ES-I3 (cell line): ENCODE data around the gene USP44.
A peak's percentile ranks its signal among the peaks of the same experiment; 100 is the strongest.
"Not testable (repeated sequence)": the region's sequence is repeated elsewhere in the genome, so short reads cannot be mapped to it uniquely, and the experiment has no call there.

Source experiments
- H3K36me3 ChIP-seq: 2 replicates; pipeline ENCODE4 v1.6.1; 2013; ENCODE audit warnings: mild to moderate bottlenecking, low read length, control low read depth, moderate library complexity; ENCODE audit not compliant: insufficient read depth
- H3K4me1 ChIP-seq: 2 replicates; pipeline ENCODE4 v1.6.1; 2013; ENCODE audit warnings: mild to moderate bottlenecking, control low read depth, low read length; ENCODE audit not compliant: insufficient read depth
- H3K9ac ChIP-seq: 2 replicates; pipeline ENCODE4 v1.6.1; 2013; ENCODE audit warnings: low read depth, mild to moderate bottlenecking, low read length, moderate library complexity
- H3K9me3 ChIP-seq: 2 replicates; pipeline ENCODE4 v1.6.1; 2013; ENCODE audit warnings: mild to moderate bottlenecking, low read length, moderate library complexity; ENCODE audit not compliant: control insufficient read depth, insufficient read depth

USP44 gene

GRCh38 chr12:95551305-95551704 is at the start of gene USP44:
USP44 (minus strand) TSS chr12:95551476; CDS start chr12:95534256, 17,220 bp downstream.
- H3K9me3 ChIP-seq: no peaks in the 10 kb centered on the region
- H3K4me1 ChIP-seq: peaks cover 8% of the 10 kb centered on the region
- peak within 1 kb of the TSS; percentile 82 for H3K9ac ChIP-seq
- no peaks in the 10 kb centered on the region for H3K36me3 ChIP-seq

- H3K36me3 ChIP-seq: no peaks in the 10 kb centered on the region
- H3K9me3 ChIP-seq: no peaks in the 10 kb centered on the region
Observed at GRCh38 chr12:95600567-95600966, 49.3 kb upstream of the USP44 start.

GRCh38 chr12:95599880-95600279 is 48.6 kb upstream of the USP44 start:
- no peaks in the 10 kb centered on the region for H3K36me3 ChIP-seq
- peaks cover 8% of the 10 kb centered on the region for H3K4me1 ChIP-seq
- H3K9ac ChIP-seq: no peak overlapping the region
- no peaks in the 10 kb centered on the region for H3K9me3 ChIP-seq

More at GRCh38 chr12:95600567-95600966, 49.3 kb upstream of the USP44 start:
- Histone ChIP-seq H3K4me1 (peaks cover 3% of the 10 kb centered on the region), H3K9ac (no peak overlapping the region)

- Histone ChIP-seq H3K9ac (no peak overlapping the region), H3K4me1 (peaks cover 8% of the 10 kb centered on the region; the same call in 1 of the 2 replicates), H3K9me3 (no peaks in the 10 kb centered on the region), H3K36me3 (no peaks in the 10 kb centered on the region)
Observed at GRCh38 chr12:95594136-95594535, 42.9 kb upstream of the USP44 start.

- Histone ChIP-seq H3K4me1 (peaks cover 8% of the 10 kb centered on the region; the same call in 1 of the 2 replicates), H3K9me3 (no peaks in the 10 kb centered on the region), H3K9ac (no peak overlapping the region), H3K36me3 (no peaks in the 10 kb centered on the region)
Observed at GRCh38 chr12:95593266-95593871, 42.1 kb upstream of the USP44 start.

- H3K9ac ChIP-seq: no peak overlapping the region
- no peaks in the 10 kb centered on the region for H3K9me3 ChIP-seq
Observed at GRCh38 chr12:95591731-95592130, 40.5 kb upstream of the USP44 start.

GRCh38 chr12:95590775-95591174 is 39.5 kb upstream of the USP44 start:
- Histone ChIP-seq H3K36me3 (no peaks in the 10 kb centered on the region), H3K9me3 (no peaks in the 10 kb centered on the region), H3K9ac (no peak overlapping the region), H3K4me1 (peaks cover 8% of the 10 kb centered on the region; the same call in 1 of the 2 replicates)

More at GRCh38 chr12:95591731-95592130, 40.5 kb upstream of the USP44 start:
- Histone ChIP-seq H3K4me1 (peaks cover 8% of the 10 kb centered on the region; the same call in 1 of the 2 replicates), H3K36me3 (no peaks in the 10 kb centered on the region)

GRCh38 chr12:95583933-95584332 is 32.7 kb upstream of the USP44 start:
- H3K9me3 ChIP-seq: no peaks in the 10 kb centered on the region
- no peak overlapping the region for H3K9ac ChIP-seq
- no peaks in the 10 kb centered on the region for H3K4me1 ChIP-seq
- H3K36me3 ChIP-seq: no peaks in the 10 kb centered on the region

GRCh38 chr12:95582230-95583058 is 31.2 kb upstream of the USP44 start:
- no peaks in the 10 kb centered on the region for H3K9me3 ChIP-seq
- H3K9ac ChIP-seq: no peak overlapping the region
- H3K36me3 ChIP-seq: no peaks in the 10 kb centered on the region
- H3K4me1 ChIP-seq: no peaks in the 10 kb centered on the region

- Histone ChIP-seq H3K36me3 (no peaks in the 10 kb centered on the region), H3K9me3 (no peaks in the 10 kb centered on the region), H3K9ac (no peak overlapping the region), H3K4me1 (peaks cover 13% of the 10 kb centered on the region)
Observed at GRCh38 chr12:95577820-95578219, 26.5 kb upstream of the USP44 start.

- H3K4me1 ChIP-seq: peaks cover 18% of the 10 kb centered on the region
- peak overlapping the region; percentile 19 for H3K9ac ChIP-seq
Observed at GRCh38 chr12:95574799-95575452, 23.6 kb upstream of the USP44 start.

GRCh38 chr12:95573951-95574576 is 22.8 kb upstream of the USP44 start:
- Histone ChIP-seq H3K36me3 (no peaks in the 10 kb centered on the region), H3K9me3 (no peaks in the 10 kb centered on the region), H3K4me1 (peaks cover 18% of the 10 kb centered on the region), H3K9ac (peak overlapping the region; percentile 19)

More at GRCh38 chr12:95574799-95575452, 23.6 kb upstream of the USP44 start:
- no peaks in the 10 kb centered on the region for H3K9me3 ChIP-seq
- H3K36me3 ChIP-seq: no peaks in the 10 kb centered on the region

- no peaks in the 10 kb centered on the region for H3K9me3 ChIP-seq
Observed at GRCh38 chr12:95571369-95571768, 20.1 kb upstream of the USP44 start.

GRCh38 chr12:95568045-95568444 is 16.8 kb upstream of the USP44 start:
- not testable (repeated sequence) for H3K36me3 ChIP-seq, H3K9ac ChIP-seq, H3K9me3 ChIP-seq
- H3K4me1 ChIP-seq: peaks cover 13% of the 10 kb centered on the region

More at GRCh38 chr12:95571369-95571768, 20.1 kb upstream of the USP44 start:
- Histone ChIP-seq H3K4me1 (peaks cover 24% of the 10 kb centered on the region), H3K36me3 (no peaks in the 10 kb centered on the region), H3K9ac (no peak overlapping the region)
